Left kidney (tissue), 2 donors: ENCODE results near the gene DUOX1. TPM values are rescaled to one million over a fixed set of nuclear protein-coding genes. Genes with fewer than 3 reads are reported as not detected.
"Not testable (repeated sequence)": the region's sequence is repeated elsewhere in the genome, so short reads cannot be mapped to it uniquely, and the experiment has no call there.

Experiments used
- DNase-seq: peaks from one replicate; pipeline ENCODE4 v3.0.0-alpha.2; 2013
- polyA plus RNA-seq: library from polyadenylated mRNA; unstranded; fragments of 120-200 nt; gene quantifications from one replicate; pipeline ENCODE4 v1.2.1, GENCODE V29; 2013; ENCODE audit not compliant: insufficient read length

Gene DUOX1
- polyA plus RNA-seq, 1 donor: 7.8 TPM

DNA sequence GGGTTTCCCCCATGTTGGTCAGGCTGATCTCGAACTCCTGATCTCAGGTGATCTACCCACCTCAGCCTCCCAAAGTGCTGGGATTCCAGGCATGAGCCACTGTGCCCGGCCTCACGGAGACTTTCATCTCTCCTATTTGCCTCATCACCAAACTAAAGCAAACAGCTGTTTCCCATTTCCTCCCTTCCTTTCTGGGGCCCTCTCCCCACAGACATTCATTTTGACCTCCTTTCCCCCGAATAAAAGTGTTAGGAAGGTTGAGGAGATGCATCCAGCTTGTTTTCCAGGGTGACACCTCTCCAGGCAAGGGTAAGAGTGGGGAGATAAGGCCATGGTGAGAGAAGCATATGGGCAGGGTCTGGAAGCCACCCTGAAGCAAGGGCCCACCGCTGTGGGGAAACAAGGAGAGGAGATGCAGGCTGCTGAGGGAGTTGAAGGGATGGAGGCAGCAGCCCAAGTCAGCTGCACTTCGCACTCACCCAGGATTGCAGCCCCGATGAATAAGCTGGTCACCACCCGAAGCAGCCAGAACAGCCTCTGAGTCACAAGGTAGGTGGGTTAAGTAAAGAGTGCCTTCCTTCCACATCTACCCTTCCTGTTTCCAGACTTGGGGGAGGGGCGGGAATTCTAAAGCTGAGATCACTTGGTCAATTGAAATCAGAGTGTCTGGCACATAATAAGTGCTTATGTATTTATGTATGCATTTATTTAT lies 7.9 kb upstream of the DUOX1 start:
- no peak for DNase-seq

DNA sequence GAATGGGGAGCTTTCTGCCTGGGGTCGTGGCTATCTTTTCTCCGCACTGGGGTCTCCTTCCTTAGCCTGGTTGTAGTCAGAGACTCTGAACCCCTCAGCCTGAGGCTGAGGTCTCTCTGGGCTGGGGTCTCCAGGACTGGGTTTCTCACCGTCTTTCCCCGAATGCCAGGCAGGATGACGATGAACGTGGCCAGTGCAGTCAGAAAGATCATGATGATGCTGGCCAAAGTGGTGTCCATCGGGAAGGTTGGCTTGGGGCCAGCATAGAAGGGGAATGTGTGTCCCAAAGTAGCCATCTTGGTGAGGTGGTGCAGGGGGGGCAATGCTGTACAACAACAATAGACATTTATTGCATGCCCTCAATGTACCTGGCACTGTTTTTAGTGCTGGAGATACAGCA lies 7.1 kb upstream of the DUOX1 start:
- no peak for DNase-seq

DNA sequence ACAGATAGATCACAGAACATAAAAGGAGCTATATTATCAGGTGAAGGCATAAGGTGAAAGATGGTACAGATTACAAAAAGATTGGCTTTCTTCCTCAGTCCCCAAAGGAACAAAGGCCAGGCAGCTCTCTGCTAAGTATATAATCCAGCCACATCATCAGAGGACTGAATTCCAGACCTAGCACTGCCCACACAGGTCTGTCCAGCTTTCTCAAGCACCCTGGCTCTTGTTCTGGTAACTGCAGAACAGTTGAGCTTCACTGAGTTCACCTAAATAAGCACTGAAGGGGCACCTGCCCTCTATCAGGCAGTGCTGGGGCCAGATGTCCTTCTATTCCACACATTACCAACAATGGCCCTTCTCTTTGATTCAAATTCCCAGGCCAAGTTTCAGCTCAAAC lies 6.4 kb upstream of the DUOX1 start:
- no peak for DNase-seq

DNA sequence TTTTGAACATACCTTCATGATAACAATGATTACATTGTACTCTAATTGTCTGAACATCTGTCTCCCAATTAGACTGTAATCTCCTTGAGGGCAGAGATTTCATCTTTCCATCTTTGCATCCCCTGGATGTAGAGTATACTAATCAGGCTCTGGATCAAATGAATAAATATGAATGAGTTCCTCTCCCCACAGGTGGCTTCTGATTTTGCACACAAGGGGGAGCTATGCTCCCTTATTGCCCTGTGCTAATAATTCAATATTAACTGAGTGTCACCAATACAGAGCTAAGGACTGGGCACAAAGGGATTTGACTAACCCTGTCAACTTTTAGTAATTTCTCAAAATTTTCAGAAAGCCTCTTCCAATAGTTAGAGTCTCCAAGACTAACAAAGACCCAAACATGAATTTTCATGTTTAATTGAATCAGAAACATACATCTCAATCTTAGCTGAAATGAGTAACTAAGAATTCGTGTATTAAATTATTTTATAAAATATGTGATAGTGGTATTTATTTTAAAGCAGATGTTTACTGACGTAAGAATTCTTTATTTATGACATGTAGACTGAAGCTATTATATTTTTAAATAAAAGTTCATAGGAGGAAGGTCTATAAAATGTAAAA lies 3.1 kb upstream of the DUOX1 start:
- no peak for DNase-seq

DNA sequence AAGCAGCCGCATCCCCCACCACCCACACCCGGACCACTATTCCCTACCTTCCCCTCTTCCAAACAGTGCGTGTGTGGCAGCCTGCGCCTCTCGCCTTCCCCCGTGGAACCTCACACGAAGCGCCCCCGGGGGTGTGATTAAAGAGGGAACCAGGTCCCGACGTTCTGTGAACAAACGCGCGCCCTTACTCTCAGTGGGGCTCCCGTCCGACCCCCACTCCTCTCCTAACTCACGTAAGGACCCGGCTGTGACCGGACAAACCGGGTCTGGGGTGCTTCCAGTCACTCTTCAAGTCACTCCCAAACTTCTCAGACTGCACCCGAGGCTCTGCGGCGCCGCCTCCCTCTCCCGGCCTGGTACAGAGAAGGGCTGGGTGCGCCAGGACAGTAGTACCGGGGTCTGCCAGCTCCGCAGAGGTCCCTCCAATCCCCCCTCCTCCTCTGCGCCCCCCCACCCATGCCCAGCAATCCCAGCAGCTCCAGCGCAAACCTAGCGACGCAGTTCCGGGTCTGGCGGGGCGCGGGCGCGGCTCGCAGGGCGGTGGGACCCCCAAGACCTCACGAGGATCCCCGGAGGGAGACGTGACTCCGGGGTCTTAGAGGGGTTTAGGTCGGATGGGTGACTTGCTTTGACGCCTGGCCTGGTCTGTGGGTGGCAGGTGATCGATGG lies 689 bp upstream of the DUOX1 start:
- DNase-seq: no peak

DNA sequence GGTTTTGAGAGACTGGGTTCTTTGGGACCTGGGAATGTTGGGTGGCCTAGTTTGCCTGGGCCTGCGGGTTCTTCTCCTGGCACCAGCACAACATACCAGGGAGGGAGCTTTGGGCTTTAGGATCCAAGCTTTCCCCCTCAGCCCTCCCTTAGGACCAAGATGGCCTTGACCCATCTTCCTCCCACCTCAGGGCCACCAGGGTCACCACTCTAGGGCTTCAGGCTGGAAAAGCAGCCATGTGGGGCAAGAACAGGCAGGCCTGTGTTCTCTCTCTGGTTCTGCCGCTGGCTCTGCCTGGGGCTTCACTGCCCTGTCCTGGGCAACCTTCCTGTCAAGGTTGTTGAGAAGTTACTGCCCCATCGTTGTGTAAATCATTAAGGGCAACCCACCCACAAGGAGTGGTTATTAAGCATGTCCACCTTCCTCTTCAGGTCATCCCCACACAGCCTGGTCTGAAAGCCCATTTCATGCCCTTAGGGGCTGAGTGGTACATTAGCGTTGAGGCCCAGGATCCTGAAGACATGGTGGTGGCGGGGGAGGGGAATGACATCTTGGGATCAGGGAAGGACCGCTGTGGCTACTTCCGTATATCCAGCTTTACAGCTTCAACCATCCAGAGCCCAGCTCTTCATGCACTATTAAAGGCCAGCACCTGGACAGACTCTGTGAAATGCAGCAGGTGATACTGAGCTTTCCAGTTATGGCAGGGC lies 652 bp downstream of the DUOX1 start:
- no peak for DNase-seq

DNA sequence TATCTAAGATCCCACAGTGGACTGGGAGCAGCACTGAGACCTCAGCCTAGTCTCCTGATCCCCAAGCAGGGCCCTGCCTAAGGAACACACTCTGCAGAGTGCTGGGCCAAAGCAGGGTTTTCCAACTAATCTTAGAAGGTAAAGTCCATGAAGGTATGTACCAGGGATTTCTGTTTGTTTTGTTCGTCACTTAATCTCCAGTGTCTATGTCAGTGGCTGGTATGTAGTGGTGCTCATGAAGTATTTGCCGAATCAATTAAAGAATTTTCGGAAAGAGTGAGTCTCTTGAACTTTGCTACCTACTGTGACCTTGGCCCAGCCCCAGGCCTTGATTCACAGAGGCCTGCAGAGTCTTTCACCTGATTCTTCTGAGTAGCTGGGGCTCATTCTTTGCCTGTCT lies 1.7 kb downstream of the DUOX1 start:
- no peak for DNase-seq

DNA sequence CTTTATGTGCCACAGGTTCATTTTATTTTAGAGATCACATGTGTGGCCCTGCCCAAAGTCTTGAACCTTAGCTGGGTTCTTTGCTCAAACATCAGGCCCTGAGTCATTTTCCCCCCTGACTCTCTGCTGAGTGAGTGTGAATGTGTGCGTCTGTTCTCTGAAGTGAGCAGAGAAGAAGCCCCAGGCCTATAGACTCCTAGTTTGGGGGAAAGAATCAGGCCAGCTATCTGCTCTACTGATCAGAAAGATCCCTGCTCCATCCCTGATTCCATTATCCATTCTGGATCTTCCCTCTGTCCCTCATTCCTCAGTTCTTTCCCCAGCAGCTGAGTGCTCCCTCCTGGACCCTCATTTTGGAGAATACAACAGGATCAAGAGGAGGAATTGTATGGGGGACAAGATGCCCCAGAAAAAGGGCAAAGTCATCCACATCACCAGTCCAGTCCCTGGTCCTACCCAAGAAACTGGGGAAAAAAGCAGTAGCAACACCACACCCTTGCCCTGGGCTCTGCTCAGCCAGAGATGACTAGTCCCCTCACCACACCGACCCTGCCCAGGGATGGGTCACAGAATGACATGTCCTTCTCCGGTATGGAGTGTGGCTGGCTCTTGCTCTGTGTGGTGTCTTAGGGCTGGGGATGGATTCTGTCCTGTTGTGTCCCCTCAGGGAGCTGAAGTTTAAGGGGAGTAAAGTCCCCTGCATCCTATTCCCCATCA lies 3.2 kb downstream of the DUOX1 start:
- DNase-seq: no peak

DNA sequence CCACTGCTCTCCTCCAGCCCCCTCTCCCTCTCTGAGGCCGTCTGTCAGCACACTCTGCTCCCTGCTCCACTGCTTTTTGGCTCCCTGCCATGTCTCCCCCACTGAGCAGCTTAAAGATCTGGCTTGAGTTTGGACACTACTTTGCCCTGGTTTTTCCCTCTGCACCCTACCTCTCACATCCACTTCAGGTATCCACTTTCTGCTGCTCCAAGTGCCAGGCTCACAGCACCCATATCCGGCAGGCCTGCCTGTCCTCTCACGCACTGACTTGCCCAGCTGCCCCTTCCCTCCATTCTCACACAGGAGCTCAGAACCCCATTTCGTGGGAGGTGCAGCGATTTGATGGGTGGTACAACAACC lies 3.7 kb downstream of the DUOX1 start:
- no peak for DNase-seq

DNA sequence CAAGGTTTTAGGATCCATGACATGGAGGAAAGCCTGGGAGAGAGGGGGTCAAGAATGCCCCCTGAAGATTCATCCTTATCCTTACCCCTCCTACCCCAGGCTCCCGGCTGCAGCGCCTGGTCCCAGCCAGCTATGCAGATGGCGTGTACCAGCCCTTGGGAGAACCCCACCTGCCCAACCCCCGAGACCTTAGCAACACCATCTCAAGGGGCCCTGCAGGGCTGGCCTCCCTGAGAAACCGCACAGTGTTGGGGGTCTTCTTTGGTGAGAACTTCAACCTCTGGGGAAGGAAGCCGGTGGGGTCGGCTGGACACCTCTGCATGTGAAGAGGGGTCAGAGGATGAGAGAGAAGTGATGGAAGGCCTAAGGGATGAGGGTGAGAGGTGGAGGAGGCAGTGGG lies 4.3 kb downstream of the DUOX1 start:
- no peak for DNase-seq

DNA sequence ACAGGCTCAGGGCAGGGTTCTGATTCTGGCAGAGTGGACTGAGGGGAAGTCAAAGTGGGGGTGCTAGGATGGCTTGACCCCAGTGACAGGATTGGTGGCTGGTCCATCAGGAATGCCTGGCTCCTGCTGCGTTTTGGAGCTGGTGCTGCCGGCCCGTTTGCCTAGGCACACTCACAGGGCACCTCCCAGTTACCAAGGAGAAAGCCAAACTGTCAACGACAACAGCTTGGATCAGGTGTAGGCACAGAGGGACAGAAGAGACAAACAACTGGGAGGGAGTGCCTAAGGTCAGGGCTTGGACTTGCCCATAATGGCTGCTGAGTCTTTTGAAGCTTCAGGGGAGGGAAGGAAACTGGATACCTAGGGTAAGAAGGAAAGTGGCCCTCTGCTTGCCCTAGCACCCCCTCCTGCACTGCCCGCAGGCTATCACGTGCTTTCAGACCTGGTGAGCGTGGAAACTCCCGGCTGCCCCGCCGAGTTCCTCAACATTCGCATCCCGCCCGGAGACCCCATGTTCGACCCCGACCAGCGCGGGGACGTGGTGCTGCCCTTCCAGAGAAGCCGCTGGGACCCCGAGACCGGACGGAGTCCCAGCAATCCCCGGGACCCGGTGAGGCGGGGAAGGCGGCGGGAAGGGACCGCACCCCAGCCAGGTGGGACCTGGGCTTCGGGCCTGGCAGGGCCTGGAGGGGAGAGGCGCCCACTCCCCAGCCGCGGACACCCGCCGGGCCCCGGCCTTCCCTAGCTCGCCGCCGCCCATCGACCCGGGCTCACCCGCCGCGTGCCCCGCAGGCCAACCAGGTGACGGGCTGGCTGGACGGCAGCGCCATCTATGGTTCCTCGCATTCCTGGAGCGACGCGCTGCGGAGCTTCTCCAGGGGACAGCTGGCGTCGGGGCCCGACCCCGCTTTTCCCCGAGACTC lies 5.1 kb downstream of the DUOX1 start:
- DNase-seq: peak; percentile 44

DNA sequence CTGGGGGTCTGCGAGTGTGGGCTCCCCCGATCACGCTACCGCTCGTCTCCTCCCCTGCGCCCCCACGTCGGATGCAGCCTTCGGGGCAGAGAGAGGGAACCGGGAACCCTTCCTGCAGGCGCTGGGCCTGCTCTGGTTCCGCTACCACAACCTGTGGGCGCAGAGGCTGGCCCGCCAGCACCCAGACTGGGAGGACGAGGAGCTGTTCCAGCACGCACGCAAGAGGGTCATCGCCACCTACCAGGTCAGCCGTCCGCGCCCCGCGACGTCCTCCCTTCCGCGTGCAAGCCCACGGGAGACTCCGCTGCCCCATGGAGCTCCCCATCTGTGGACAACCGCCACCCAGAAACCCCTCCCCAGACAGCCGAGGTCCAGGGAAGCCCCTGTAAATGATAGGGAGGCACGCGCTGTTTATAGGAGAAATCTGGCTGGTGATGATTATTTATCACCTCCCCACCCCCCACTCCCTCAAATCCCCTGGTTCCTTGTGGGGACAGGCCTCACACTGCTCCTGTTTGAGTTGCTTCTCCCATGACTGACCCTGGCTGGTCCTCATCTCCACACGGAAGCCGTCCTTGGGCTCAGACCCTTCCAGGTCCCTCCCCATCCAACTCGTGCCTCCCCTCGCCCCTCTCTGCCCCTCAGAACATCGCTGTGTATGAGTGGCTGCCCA lies 6.0 kb downstream of the DUOX1 start:
- not testable (repeated sequence) for DNase-seq

DNA sequence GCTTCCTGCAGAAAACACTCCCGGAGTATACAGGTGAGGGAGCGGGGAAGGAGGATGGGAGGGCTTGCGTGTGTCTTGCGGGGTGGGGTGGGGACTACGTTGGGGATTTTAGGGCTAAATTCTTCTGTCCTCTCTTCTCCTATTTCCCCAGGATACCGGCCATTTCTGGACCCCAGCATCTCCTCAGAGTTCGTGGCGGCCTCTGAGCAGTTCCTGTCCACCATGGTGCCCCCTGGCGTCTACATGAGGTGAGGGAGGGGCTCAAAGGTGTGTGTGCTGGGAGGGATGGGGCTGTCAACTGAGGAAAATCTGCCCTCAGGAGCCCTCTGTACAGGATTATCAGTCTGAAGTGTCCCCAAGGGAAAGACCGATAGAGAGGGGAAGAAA lies 6.6 kb downstream of the DUOX1 start:
- DNase-seq: no peak

DNA sequence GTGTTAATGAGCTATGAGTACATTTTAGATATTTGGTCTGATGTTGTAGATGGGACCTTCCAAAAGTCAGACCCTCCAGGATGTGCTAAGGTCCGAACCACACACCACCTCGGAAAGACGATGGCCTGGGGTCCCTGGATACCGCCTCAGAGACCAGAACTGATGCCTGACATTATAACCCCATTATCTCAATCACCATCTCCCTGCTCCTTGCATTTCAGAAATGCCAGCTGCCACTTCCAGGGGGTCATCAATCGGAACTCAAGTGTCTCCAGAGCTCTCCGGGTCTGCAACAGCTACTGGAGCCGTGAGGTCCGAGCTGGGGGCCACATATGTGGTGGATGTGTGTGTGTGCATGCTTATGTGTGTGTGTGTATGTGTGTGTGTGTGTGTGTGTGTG lies 7.9 kb downstream of the DUOX1 start:
- no peak for DNase-seq

DNA sequence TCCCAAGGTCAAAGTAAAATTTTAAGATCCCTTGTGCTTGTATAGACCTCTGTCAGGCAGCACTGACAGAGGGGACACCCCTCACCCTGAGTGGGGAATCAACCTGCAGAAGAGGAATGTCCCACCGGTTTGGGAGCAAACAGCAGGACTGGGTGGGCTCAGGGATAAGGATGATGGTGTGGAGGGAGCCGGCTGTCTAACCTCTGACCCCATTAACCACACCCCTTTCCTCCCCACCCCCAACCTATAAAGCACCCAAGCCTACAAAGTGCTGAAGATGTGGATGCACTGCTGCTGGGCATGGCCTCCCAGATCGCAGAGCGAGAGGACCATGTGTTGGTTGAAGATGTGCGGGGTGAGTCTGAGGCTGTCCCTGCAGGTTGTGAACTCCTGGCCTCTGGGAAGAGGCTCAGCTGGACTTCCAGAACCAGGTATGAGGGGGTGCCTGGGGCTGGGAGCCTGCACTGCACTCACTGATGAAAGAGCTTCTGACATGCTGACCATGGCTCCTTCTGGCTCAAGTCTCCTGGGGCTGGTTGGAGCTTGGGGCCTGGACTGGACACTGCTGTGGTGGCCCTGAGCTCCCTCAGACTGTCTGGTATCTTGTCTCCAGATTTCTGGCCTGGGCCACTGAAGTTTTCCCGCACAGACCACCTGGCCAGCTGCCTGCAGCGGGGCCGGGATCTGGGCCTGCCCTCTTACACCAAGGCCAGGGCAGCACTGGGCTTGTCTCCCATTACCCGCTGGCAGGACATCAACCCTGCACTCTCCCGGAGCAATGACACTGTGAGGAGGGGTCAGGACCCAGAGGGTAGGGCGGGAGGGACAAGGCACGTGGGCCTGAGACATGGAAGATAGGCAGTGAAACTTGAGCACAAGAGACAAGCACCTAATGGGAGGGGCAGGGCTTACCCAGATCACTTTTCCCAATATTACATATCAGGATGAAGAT lies 9.3 kb downstream of the DUOX1 start:
- DNase-seq: no peak

DNA sequence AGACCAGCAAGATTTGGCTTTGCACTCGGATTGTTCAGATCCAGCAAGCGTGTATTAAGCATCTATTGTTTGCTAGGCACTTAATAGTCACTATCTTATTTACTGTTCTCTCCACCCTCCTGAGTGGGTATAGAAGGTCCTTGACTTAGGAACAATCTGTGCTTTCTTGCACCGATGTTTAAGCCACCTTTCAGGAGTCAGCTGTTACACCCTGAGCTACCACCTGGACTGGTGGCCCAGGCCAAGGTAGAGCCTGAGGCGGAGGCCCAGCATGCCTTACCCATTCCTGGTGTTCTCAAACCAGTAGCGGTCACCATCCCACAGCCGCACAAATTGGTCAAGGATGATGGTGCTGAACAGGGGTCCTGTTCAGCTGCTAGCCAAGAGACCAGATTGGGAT lies 10.0 kb downstream of the DUOX1 start:
- DNase-seq: no peak

DNA sequence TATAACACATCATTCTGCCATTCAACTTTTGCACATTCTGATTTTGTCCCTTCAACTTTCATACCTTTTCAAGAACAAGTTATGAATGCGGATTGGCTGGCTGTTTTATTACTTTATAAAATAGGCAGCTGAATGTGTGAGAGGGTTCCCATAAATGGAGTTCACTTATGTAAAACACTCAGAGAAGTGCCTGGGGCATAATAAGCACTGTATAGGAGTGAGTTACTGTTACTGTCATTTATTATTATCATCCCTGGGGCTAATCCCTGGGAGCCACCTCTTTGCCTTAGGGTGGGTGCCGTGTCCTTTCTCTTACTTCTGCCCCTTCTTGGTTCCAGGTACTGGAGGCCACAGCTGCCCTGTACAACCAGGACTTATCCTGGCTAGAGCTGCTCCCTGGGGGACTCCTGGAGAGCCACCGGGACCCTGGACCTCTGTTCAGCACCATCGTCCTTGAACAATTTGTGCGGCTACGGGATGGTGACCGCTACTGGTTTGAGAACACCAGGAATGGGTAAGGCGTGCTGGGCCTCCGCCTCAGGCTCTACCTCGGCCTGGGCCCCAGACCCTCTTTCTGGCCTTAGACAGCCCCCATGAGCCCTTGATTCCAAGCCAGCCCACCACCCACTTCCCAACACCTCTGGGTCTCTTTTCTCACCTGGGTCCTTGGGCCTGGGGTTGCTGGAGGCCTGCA lies 10.9 kb downstream of the DUOX1 start:
- no peak for DNase-seq

DNA sequence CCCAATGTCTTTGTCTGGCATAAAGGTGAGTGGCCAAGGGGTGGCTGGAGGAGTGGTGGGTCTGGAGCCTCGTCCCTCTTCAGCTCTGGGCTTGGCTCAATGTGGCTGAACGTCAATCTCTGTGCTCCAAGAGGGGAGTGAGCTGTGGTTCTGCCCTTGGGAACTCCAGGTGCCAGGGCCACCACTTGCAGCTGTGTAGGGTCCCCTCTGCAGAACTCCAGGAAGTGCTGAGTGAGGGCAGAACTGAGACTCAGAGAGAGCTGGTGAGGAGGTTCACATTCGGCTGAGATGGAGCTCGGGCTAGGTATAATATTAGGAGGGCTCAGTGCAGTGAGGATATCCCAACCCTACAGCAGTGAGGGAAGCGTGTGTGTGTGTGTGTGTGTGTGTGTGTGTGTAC lies 11.6 kb downstream of the DUOX1 start:
- no peak for DNase-seq

DNA sequence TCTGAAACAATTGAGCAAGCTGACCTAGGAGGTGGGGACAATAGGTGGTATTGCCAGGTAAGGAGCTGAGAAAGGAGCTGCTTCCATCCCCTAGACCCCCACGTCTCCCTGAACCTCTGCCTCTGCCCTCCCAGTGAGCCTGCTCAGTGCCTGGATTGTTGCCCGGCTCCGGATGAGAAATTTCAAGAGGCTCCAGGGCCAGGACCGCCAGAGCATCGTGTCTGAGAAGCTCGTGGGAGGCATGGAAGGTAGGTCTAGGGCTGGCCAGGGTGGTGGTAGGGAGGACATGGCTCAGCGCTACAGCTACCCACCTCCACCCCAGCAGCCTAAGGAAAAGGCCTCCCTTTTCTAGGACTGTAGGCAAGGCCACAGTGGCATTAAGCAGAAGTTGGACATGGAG lies 13.3 kb downstream of the DUOX1 start:
- no peak for DNase-seq
